K562 (cell line): ENCODE results near the gene GRIN2A. TPM values are rescaled to one million over a fixed set of nuclear protein-coding genes. Genes with fewer than 3 reads are reported as not detected.

ENCODE experiments used
- ATAC-seq: fragments of 200-7000 bp; cut with Tn5 transposase; 3 replicates; pipeline ENCODE4 v1.9.1; 2020; ENCODE audit warnings: moderate library complexity
- BruUV-seq: library from RNA; stranded (reverse); fragments of 400-500 nt; replicated peaks from 2 replicates; lab custom pipeline; 2021; lab: Mats Ljungman, UMichigan
- CTCF ChIA-PET: fragments of 300-600 bp; formaldehyde crosslinking; extraction: SDS; loops from one replicate; lab custom pipeline; 2021; ENCODE audit warnings: low intra/inter-chr PET ratio; lab: Yijun Ruan, JAX
- POLR2A ChIA-PET: fragments of 300-600, 350-650 bp; sonication (Branson Sonifier 250); formaldehyde crosslinking; extraction: SDS; loops from one replicate; lab custom pipeline; 2021; ENCODE audit warnings: antibody characterized with exemption, inconsistent platforms; lab: Yijun Ruan, JAX
- DNase-seq, 4 experiments: peaks; one replicate each; pipeline versions ENCODE4 v3.0.0 to v3.0.0-alpha.2; 2011 to 2018; ENCODE audit warnings: low spot score in 3 of 4, mixed read lengths in 3 of 4; ENCODE audit errors: extremely low read depth in 1 of 4
- FAIRE-seq: peaks from 2 replicates; lab custom pipeline; 2011; peaks lifted over from hg19 to GRCh38; lab: Jason Lieb, UNC
- H2AFZ ChIP-seq: 2 replicates; pipeline ENCODE4 v1.6.0; 2011; ENCODE audit warnings: low read depth, low read length, control low read depth, inconsistent platforms
- H3K27ac ChIP-seq: fragments of 200-600 bp; 3 replicates; pipeline ENCODE4 v1.8.0; 2011; ENCODE audit warnings: low read depth, mild to moderate bottlenecking, control low read depth, inconsistent platforms, low read length, moderate library complexity, mixed read lengths; ENCODE audit errors: extremely low read depth
- H3K27me3 ChIP-seq, 2 experiments: fragments of 300-600 bp in 1 of 2; 2 replicates in 1 of 2; 3 replicates in 1 of 2; pipeline versions ENCODE4 v1.6.0 to v1.8.0; 2011; ENCODE audit warnings: inconsistent platforms in 2 of 2, low read length in 2 of 2, mild to moderate bottlenecking in 1 of 2, mixed read lengths in 1 of 2, moderate library complexity in 1 of 2; ENCODE audit not compliant: control insufficient read depth in 2 of 2, insufficient read depth in 2 of 2
- H3K36me3 ChIP-seq: fragments of 300-600 bp; 3 replicates; pipeline ENCODE4 v1.8.0; 2011; ENCODE audit warnings: mild to moderate bottlenecking, low read length, inconsistent platforms; ENCODE audit not compliant: control insufficient read depth, insufficient read depth
- H3K4me1 ChIP-seq, 2 experiments: fragments of 200-600 bp in 1 of 2; replicated peaks in 1 of 2; 2 replicates in 1 of 2; 3 replicates in 1 of 2; pipeline versions ENCODE4 v1.5.1 to v1.8.0; 2011; ENCODE audit warnings: inconsistent platforms in 2 of 2, low read length in 2 of 2, mild to moderate bottlenecking in 1 of 2, mixed read lengths in 1 of 2, moderate library complexity in 1 of 2; ENCODE audit not compliant: control insufficient read depth in 2 of 2, insufficient read depth in 2 of 2
- H3K4me2 ChIP-seq: 2 replicates; pipeline ENCODE4 v1.6.1; 2011; ENCODE audit warnings: low read length, control low read depth, inconsistent platforms, mixed read lengths; ENCODE audit not compliant: insufficient read depth
- H3K4me3 ChIP-seq: fragments of 200-600 bp; sonication (generic), shearing (Covaris generic); 2 replicates; pipeline ENCODE4 v1.5.1; 2016; ENCODE audit warnings: control low read depth, inconsistent platforms
- H3K79me2 ChIP-seq: fragments of 200-600 bp; 3 replicates; pipeline ENCODE4 v1.8.0; 2011; ENCODE audit warnings: low read length, inconsistent platforms; ENCODE audit not compliant: control insufficient read depth, insufficient read depth
- H3K9ac ChIP-seq, 2 experiments: 2 replicates each; pipeline versions ENCODE4 v1.6.0 to v1.6.1; 2011; ENCODE audit warnings: low read depth in 2 of 2, low read length in 2 of 2, control low read depth in 1 of 2, inconsistent platforms in 1 of 2, mild to moderate bottlenecking in 1 of 2, mixed read lengths in 1 of 2; ENCODE audit not compliant: insufficient read depth in 1 of 2
- H3K9me1 ChIP-seq: one replicate; pipeline ENCODE4 v1.6.0; 2011; ENCODE audit warnings: inconsistent platforms, mild to moderate bottlenecking, low read length, moderate library complexity; ENCODE audit not compliant: control insufficient read depth, insufficient read depth
- H3K9me3 ChIP-seq: replicated peaks from 2 replicates; pipeline ENCODE4 v1.5.1; 2011; ENCODE audit warnings: low read depth, low read length, inconsistent platforms; ENCODE audit not compliant: control insufficient read depth, insufficient read depth
- H4K20me1 ChIP-seq: replicated peaks from 2 replicates; pipeline ENCODE4 v1.6.1; 2011; ENCODE audit warnings: low read length, inconsistent platforms, mixed read lengths; ENCODE audit not compliant: control insufficient read depth, insufficient read depth
- CBFA2T3 ChIP-seq: fragments of 450-650 bp; IDR thresholded peaks from 2 replicates; pipeline ENCODE4 v1.6.1; 2017
- CHD2 ChIP-seq: IDR thresholded peaks from 2 replicates; pipeline ENCODE4 v1.6.1; 2011; ENCODE audit warnings: low read depth, low read length
- ELF1 ChIP-seq: fragments of 200-800 bp; sonication (Bioruptor generic); IDR thresholded peaks from 2 replicates; pipeline ENCODE4 v1.6.1; 2016; ENCODE audit warnings: missing genetic modification characterization, missing compliant biosample characterization
- HMBOX1 ChIP-seq: sonication (generic); IDR thresholded peaks from 2 replicates; pipeline ENCODE4 v1.6.1; 2016
- KAT8 ChIP-seq: fragments of 450-650 bp; IDR thresholded peaks from 2 replicates; pipeline ENCODE4 v1.6.1; 2016; ENCODE audit warnings: low read depth, mild to moderate bottlenecking
- MCM3 ChIP-seq: fragments of 450-650 bp; IDR thresholded peaks from 2 replicates; pipeline ENCODE4 v1.6.1; 2016
- NFIX ChIP-seq: fragments of 250-450 bp; sonication (Bioruptor Pico); IDR thresholded peaks from 2 replicates; pipeline ENCODE4 v1.4.0; 2020; ENCODE audit warnings: low read depth, mild to moderate bottlenecking, moderate library complexity
- RAD51 ChIP-seq: fragments of 450-650 bp; IDR thresholded peaks from 2 replicates; pipeline ENCODE4 v1.7.1; 2016; ENCODE audit warnings: low read depth, mild to moderate bottlenecking, borderline replicate concordance
- SIN3B ChIP-seq: fragments of 450-650 bp; IDR thresholded peaks from 2 replicates; pipeline ENCODE4 v1.6.1; 2017; ENCODE audit warnings: low read depth, mild to moderate bottlenecking, moderate library complexity
- STAT5A ChIP-seq: IDR thresholded peaks from 2 replicates; pipeline ENCODE4 v1.6.1; 2012; ENCODE audit warnings: low read length, inconsistent platforms, borderline replicate concordance
- TOE1 ChIP-seq, 2 experiments: fragments of 450-650 bp in 1 of 2; sonication (generic) in 1 of 2; formaldehyde crosslinking in 1 of 2; IDR thresholded peaks; 2 replicates each; pipeline versions ENCODE4 v1.7.1 to v1.8.0; 2016 to 2022; ENCODE audit warnings: borderline replicate concordance in 2 of 2, mild to moderate bottlenecking in 2 of 2, antibody characterized with exemption in 1 of 2, inconsistent platforms in 1 of 2, low read depth in 1 of 2, missing genetic modification reagents in 1 of 2, moderate library complexity in 1 of 2
- XRCC4 ChIP-seq: IDR thresholded peaks from one replicate; pipeline ENCODE4 v1.6.1; 2011; ENCODE audit not compliant: insufficient read depth, insufficient read length; ENCODE audit errors: extremely low read depth
- ZNF174 ChIP-seq: fragments of 250-450 bp; sonication (Bioruptor Pico); IDR thresholded peaks from 2 replicates; pipeline ENCODE4 v1.4.0; 2020; ENCODE audit warnings: mild to moderate bottlenecking
- ZNF431 ChIP-seq: sonication (generic); formaldehyde crosslinking; IDR thresholded peaks from 2 replicates; pipeline ENCODE4 v1.8.0; 2022; ENCODE audit warnings: mild to moderate bottlenecking, missing genetic modification reagents
- WGBS: fragments of 100-300 bp; shearing (Covaris generic); methylation state at CpG from one replicate; pipeline ENCODE4 v1.1.6; 2016; ENCODE audit warnings: low coverage, mixed read lengths; ENCODE audit not compliant: insufficient coverage; ENCODE audit errors: missing lambda C conversion rate; 5-methylcytosine and 5-hydroxymethylcytosine counted together
- in situ Hi-C: fragments of 300-500 bp; cut with MboI; formaldehyde crosslinking; loops from 4 replicates; pipeline ENCODE4 v1.15.0; 2018; ENCODE audit warnings: inconsistent platforms, mixed read lengths
- intact Hi-C: fragments of 100-400 bp; cut with micrococcal nuclease; formaldehyde crosslinking; loops from 2 replicates; pipeline ENCODE4 v1.14.2; 2022
- polyA plus RNA-seq, 8 experiments: library from polyadenylated mRNA; depleted of rRNA in 4 of 8; stranded (reverse) in 5 of 8; unstranded in 3 of 8; fragments of >200 nt; fragmentation: Nextera tagmentation in 2 of 8; fragmentation: Illumina TruSeq in 1 of 8; extraction: Ambion mirVana in 2 of 8; extraction: Trizol in 1 of 8; gene quantifications; 2 replicates each; pipeline versions ENCODE4 v1.2.1 to v1.2.3, GENCODE V29; 2011 to 2014; ENCODE audit warnings: inconsistent platforms in 1 of 8, missing spikeins in 1 of 8
- total RNA-seq, 7 experiments: library from RNA; depleted of rRNA in 6 of 7; stranded (reverse); fragments of >200 nt in 6 of 7; fragmentation: Illumina TruSeq in 2 of 7; extraction: Trizol in 2 of 7; gene quantifications; 2 replicates each; pipeline versions ENCODE4 v1.2.1 to v1.2.3, GENCODE V29; 2011 to 2021; ENCODE audit warnings: low replicate concordance in 1 of 7
- TF ChIP-seq, protein P1 (sequence below): fragments of 200-800 bp; sonication (Bioruptor generic); IDR thresholded peaks from 2 replicates; pipeline ENCODE4 v1.6.1; 2017; ENCODE audit warnings: missing genetic modification characterization, missing compliant biosample characterization
- TF ChIP-seq, protein P2 (sequence below): sonication (generic); formaldehyde crosslinking; IDR thresholded peaks from 2 replicates; pipeline ENCODE4 v1.8.1; 2023; ENCODE audit warnings: missing genetic modification reagents, mild to moderate bottlenecking, borderline replicate concordance

The GRIN2A gene
- total and polyA plus RNA-seq, 9 of the 15 experiments (the other 6 are each of a cell fraction or from before 2014, with no cell fraction given) = not detected

DNA sequence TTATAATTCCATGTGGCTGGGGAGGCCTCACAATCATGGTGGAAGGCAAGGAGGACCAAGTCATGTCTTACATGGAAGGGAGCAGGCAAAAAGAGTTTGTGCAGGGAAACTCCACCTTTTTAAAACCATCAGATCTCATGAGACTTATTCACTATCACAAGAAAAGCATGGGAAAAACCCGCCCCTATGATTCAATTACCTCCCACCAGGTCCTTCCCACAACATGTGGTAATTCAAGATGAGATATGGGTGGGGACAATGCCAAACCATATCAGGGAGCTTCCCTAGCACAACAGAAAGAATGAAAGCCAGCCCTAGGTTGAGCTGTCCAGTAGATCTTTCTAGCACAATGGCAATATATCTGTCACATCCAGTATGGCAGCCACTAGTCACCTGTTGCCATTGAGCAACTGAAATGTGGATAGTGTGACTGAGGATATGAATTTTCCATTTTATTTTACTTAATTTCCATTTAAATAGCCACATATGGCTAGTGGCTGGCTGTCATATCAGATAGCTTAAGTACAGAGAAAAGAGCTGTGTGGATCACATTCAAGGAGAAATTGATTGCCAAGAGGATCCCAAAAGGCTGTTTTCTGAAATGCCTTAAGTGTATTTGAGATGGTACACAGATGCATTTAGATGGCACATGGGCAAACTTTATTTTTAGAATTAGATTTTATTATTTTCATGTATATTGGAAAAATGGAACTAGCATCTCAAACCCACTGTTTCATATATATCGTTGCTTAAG is 273.0 kb downstream of the GRIN2A start:
- ATAC-seq = no peak
- POLR2A ChIA-PET = no interaction called here
- H4K20me1 ChIP-seq = no peaks in the 10 kb centered on the region
- H3K36me3 ChIP-seq = no peaks in the 10 kb centered on the region
- no peak for FAIRE-seq
- CTCF ChIA-PET = no interaction called here
- 3% methylated on average over 2 of the region's 2 CpGs for WGBS
- H3K9me1 ChIP-seq = no peaks in the 10 kb centered on the region
- no peaks in the 10 kb centered on the region for H3K9me3 ChIP-seq
- H3K27ac ChIP-seq = no peak overlapping the region
- H3K79me2 ChIP-seq = no peaks in the 10 kb centered on the region
- no peaks in the 10 kb centered on the region for H3K4me1 ChIP-seq
- in situ Hi-C loops (no loop called here), intact Hi-C loops (no loop called here)
- no peak overlapping the region for H3K4me3 ChIP-seq
- no peak for DNase-seq
- H3K27me3 ChIP-seq = peaks cover under 1 to 3% of the 10 kb centered on the region in 2 experiments; a peak in 2 of 5 replicates
- H2AFZ ChIP-seq = no peak overlapping the region
- H3K4me2 ChIP-seq = no peak overlapping the region
- no TSS peak for BruUV-seq
- H3K9ac ChIP-seq = no peak overlapping the region
- TF ChIP-seq MCM3 = no peak
- no peak for TF ChIP-seq RAD51
- TF ChIP-seq TOE1 (IDR thresholded peaks at IDR 0.05; ENCODE audit: borderline replicate concordance) = no peak
- TF ChIP-seq TOE1 (CRISPR knock-in tag; IDR thresholded peaks at IDR 0.05; ENCODE audit: borderline replicate concordance, low read depth) = no peak
- TF ChIP-seq KAT8 = no peak
- TF ChIP-seq, protein P1, sequence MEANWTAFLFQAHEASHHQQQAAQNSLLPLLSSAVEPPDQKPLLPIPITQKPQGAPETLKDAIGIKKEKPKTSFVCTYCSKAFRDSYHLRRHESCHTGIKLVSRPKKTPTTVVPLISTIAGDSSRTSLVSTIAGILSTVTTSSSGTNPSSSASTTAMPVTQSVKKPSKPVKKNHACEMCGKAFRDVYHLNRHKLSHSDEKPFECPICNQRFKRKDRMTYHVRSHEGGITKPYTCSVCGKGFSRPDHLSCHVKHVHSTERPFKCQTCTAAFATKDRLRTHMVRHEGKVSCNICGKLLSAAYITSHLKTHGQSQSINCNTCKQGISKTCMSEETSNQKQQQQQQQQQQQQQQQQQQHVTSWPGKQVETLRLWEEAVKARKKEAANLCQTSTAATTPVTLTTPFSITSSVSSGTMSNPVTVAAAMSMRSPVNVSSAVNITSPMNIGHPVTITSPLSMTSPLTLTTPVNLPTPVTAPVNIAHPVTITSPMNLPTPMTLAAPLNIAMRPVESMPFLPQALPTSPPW (CRISPR knock-in tag) = no peak
- TF ChIP-seq ELF1 (tag) = no peak
- no peak for TF ChIP-seq NFIX (CRISPR knock-in tag)
- no peak for TF ChIP-seq ZNF431 (CRISPR knock-in tag)
- TF ChIP-seq SIN3B = no peak
- TF ChIP-seq HMBOX1 = no peak
- TF ChIP-seq STAT5A = no peak
- TF ChIP-seq XRCC4 = no peak
- TF ChIP-seq CBFA2T3 = no peak
- TF ChIP-seq, protein P2, sequence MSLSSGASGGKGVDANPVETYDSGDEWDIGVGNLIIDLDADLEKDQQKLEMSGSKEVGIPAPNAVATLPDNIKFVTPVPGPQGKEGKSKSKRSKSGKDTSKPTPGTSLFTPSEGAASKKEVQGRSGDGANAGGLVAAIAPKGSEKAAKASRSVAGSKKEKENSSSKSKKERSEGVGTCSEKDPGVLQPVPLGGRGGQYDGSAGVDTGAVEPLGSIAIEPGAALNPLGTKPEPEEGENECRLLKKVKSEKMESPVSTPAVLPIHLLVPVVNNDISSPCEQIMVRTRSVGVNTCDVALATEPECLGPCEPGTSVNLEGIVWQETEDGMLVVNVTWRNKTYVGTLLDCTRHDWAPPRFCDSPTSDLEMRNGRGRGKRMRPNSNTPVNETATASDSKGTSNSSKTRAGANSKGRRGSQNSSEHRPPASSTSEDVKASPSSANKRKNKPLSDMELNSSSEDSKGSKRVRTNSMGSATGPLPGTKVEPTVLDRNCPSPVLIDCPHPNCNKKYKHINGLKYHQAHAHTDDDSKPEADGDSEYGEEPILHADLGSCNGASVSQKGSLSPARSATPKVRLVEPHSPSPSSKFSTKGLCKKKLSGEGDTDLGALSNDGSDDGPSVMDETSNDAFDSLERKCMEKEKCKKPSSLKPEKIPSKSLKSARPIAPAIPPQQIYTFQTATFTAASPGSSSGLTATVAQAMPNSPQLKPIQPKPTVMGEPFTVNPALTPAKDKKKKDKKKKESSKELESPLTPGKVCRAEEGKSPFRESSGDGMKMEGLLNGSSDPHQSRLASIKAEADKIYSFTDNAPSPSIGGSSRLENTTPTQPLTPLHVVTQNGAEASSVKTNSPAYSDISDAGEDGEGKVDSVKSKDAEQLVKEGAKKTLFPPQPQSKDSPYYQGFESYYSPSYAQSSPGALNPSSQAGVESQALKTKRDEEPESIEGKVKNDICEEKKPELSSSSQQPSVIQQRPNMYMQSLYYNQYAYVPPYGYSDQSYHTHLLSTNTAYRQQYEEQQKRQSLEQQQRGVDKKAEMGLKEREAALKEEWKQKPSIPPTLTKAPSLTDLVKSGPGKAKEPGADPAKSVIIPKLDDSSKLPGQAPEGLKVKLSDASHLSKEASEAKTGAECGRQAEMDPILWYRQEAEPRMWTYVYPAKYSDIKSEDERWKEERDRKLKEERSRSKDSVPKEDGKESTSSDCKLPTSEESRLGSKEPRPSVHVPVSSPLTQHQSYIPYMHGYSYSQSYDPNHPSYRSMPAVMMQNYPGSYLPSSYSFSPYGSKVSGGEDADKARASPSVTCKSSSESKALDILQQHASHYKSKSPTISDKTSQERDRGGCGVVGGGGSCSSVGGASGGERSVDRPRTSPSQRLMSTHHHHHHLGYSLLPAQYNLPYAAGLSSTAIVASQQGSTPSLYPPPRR (CRISPR knock-in tag) = no peak
- TF ChIP-seq CHD2 = no peak
- no peak for TF ChIP-seq ZNF174 (CRISPR knock-in tag)
